DOHH2 (cell line): ENCODE data around the gene SUSD4.

Experiments
- H3F3A ChIP-seq: fragments of 200-600 bp; sonication (generic), shearing (Covaris generic); 2 replicates; pipeline ENCODE4 v1.6.0; 2016; ENCODE audit warnings: antibody characterized with exemption, mild to moderate bottlenecking; ENCODE audit not compliant: control insufficient read depth, insufficient read depth
- H3K27ac ChIP-seq: fragments of 200-600 bp; sonication (generic); 2 replicates; pipeline ENCODE4 v1.5.1; 2014; ENCODE audit warnings: low read depth, mild to moderate bottlenecking, low read length, moderate library complexity
- H3K27me3 ChIP-seq: fragments of 200-600 bp; sonication (generic); 2 replicates; pipeline ENCODE4 v1.6.1; 2014; ENCODE audit warnings: mild to moderate bottlenecking, low read length, mixed read lengths; ENCODE audit not compliant: control insufficient read depth
- H3K36me3 ChIP-seq: fragments of 200-600 bp; sonication (generic); 2 replicates; pipeline ENCODE4 v1.6.1; 2014; ENCODE audit warnings: mild to moderate bottlenecking, low read length, moderate library complexity, mixed read lengths; ENCODE audit not compliant: control insufficient read depth
- H3K4me1 ChIP-seq: fragments of 200-600 bp; sonication (generic); 2 replicates; pipeline ENCODE4 v1.6.1; 2014; ENCODE audit warnings: mild to moderate bottlenecking, low read length, mixed read lengths; ENCODE audit not compliant: control insufficient read depth
- H3K4me2 ChIP-seq: fragments of 200-600 bp; sonication (generic); 2 replicates; pipeline ENCODE4 v1.6.0; 2014; ENCODE audit warnings: mild to moderate bottlenecking, low read length, moderate library complexity
- H3K4me3 ChIP-seq: fragments of 200-600 bp; sonication (generic); 2 replicates; pipeline ENCODE4 v1.5.1; 2014; ENCODE audit warnings: mild to moderate bottlenecking, low read length, mixed read lengths
- H3K79me2 ChIP-seq: fragments of 200-600 bp; sonication (generic); 2 replicates; pipeline ENCODE4 v1.6.1; 2014; ENCODE audit warnings: mild to moderate bottlenecking, low read length, mixed read lengths; ENCODE audit not compliant: control insufficient read depth
- H3K9me2 ChIP-seq: fragments of 200-600 bp; sonication (generic); replicated peaks from 2 replicates; pipeline ENCODE4 v1.6.1; 2014; ENCODE audit warnings: mild to moderate bottlenecking, low read length, mixed read lengths; ENCODE audit not compliant: control insufficient read depth
- H3K9me3 ChIP-seq: fragments of 200-600 bp; sonication (generic); 2 replicates; pipeline ENCODE4 v1.6.1; 2014; ENCODE audit warnings: antibody characterized with exemption, low read length, mixed read lengths; ENCODE audit not compliant: control insufficient read depth, insufficient read depth
- H4K20me1 ChIP-seq: fragments of 200-600 bp; sonication (generic); 2 replicates; pipeline ENCODE4 v1.6.0; 2014; ENCODE audit warnings: low read depth, mild to moderate bottlenecking, antibody characterized with exemption, low read length, moderate library complexity; ENCODE audit not compliant: control insufficient read depth, insufficient read depth
- EZH2phosphoT487 ChIP-seq: fragments of 200-600 bp; sonication (generic); IDR thresholded peaks from 2 replicates; pipeline ENCODE4 v1.6.1; 2017; ENCODE audit warnings: borderline replicate concordance, mild to moderate bottlenecking, antibody characterized with exemption, low read length, moderate library complexity, mixed read lengths
- TF ChIP-seq, protein P1 (sequence below): fragments of 200-600 bp; sonication (generic); IDR thresholded peaks from one replicate; pipeline ENCODE4 v1.5.1; 2014; ENCODE audit warnings: antibody characterized with exemption, mild to moderate bottlenecking, low read depth, low read length; ENCODE audit not compliant: poor library complexity, severe bottlenecking

Gene SUSD4

DNA sequence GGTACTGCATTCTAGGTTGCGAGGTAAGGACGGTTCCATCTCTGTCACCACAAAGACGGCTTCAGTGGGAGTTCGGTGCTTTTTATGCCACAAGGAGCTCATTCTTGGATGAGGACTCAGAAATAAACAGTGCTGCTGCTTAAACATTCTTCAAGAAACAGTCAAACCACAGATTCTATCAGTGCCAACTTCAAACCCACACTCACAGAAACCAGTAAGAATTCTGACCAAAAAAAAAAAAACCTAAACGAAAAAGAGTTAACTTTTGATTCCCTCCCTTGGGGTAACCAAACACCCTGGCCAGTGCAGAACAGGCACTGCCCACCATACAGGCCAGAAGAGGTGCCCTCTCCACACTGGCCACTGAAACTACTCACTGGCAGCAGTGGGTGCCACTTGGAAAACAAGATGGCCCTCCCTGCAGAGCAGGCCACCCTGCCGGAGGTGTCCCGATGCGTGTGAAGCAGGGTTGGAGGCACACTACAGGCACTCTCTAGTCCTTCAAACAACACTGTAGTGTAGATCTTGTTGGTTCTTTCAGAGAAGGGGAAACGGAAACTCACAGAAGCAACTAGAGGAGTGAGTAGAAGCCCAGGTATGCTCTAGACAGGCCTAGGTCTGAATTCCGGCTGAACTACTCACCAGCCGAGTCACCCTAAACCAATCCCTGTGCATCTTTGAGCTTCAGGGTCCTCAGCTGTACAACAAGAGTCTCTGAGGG is 133.7 kb downstream of the SUSD4 start:
- no peak overlapping the region for H3K4me3 ChIP-seq
- no peaks in the 10 kb centered on the region for H4K20me1 ChIP-seq
- TF ChIP-seq, protein P1, sequence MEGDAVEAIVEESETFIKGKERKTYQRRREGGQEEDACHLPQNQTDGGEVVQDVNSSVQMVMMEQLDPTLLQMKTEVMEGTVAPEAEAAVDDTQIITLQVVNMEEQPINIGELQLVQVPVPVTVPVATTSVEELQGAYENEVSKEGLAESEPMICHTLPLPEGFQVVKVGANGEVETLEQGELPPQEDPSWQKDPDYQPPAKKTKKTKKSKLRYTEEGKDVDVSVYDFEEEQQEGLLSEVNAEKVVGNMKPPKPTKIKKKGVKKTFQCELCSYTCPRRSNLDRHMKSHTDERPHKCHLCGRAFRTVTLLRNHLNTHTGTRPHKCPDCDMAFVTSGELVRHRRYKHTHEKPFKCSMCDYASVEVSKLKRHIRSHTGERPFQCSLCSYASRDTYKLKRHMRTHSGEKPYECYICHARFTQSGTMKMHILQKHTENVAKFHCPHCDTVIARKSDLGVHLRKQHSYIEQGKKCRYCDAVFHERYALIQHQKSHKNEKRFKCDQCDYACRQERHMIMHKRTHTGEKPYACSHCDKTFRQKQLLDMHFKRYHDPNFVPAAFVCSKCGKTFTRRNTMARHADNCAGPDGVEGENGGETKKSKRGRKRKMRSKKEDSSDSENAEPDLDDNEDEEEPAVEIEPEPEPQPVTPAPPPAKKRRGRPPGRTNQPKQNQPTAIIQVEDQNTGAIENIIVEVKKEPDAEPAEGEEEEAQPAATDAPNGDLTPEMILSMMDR: no peak
- TF ChIP-seq EZH2phosphoT487: no peak
- H3K9me2 ChIP-seq: no peaks in the 10 kb centered on the region
- H3K4me1 ChIP-seq: no peaks in the 10 kb centered on the region
- no peaks in the 10 kb centered on the region for H3F3A ChIP-seq
- no peaks in the 10 kb centered on the region for H3K9me3 ChIP-seq
- no peak overlapping the region for H3K4me2 ChIP-seq
- H3K79me2 ChIP-seq: no peaks in the 10 kb centered on the region
- 0 out of 2 replicates have a peak, but pooled peaks cover 3% of the 10 kb centered on the region for H3K27me3 ChIP-seq
- H3K27ac ChIP-seq: no peak overlapping the region
- H3K36me3 ChIP-seq: no peaks in the 10 kb centered on the region

DNA sequence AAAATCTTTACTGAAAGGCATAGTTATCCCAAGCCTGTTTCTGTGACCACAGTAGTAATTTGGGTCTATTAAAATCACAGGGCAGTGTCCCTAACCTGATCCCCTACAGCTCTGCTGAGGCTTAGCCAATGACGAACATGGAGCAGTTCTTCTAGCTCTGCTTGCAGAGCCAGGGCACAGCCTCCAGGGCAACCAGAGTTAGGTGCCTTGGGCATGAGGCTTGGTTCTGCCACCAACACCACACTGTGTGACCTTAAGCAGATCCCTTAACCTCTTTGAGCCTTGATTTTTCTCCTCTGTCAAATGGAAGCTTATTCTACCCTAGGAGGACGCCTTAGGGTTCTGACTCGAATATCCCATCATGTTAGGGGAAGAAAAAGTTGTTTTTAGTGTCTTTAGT is 134.2 kb downstream of the SUSD4 start:
- Histone ChIP-seq H3K9me3 (no peaks in the 10 kb centered on the region), H3K27me3 (0 out of 2 replicates have a peak, but pooled peaks cover 3% of the 10 kb centered on the region), H3K9me2 (no peaks in the 10 kb centered on the region), H3K36me3 (no peaks in the 10 kb centered on the region), H3F3A (no peaks in the 10 kb centered on the region), H3K27ac (no peak overlapping the region), H4K20me1 (no peaks in the 10 kb centered on the region), H3K79me2 (no peaks in the 10 kb centered on the region), H3K4me2 (no peak overlapping the region), H3K4me3 (no peak overlapping the region), H3K4me1 (no peaks in the 10 kb centered on the region)
- TF ChIP-seq, protein P1: no peak
- TF ChIP-seq EZH2phosphoT487: no peak

DNA sequence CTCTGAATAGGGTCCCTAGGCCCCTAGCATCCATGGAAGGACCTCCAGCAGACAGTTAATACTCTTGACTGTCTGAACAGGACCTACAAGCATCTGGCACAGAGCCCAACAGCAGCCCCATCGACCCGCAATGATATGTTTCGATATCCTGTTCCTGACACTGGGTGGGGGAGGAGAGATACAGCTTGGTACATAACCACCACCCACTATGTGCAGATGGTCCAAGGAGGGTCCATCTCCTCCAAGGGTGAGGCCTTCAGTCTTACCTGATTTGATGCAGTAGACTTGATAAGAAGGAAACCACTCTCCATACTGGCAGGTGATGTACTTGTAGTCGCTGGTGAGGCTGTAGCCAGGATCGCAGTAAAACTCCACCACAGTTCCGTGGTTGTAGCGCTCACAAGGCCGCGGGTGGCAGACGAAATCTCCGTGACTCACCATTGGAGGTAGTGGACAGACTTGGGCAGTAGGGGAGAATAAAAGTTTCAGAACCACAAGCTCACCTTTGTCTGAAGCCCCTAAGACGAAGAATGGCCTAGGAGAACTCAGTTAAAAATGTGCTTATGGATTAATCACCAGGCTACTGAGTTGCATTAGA is 134.9 kb downstream of the SUSD4 start:
- Histone ChIP-seq H3K4me2 (no peak overlapping the region), H3K36me3 (no peaks in the 10 kb centered on the region), H3K27ac (no peak overlapping the region), H4K20me1 (no peaks in the 10 kb centered on the region), H3K9me2 (no peaks in the 10 kb centered on the region), H3K4me3 (no peak overlapping the region), H3K9me3 (no peaks in the 10 kb centered on the region), H3K4me1 (no peaks in the 10 kb centered on the region), H3F3A (no peaks in the 10 kb centered on the region), H3K79me2 (no peaks in the 10 kb centered on the region), H3K27me3 (no peaks in the 10 kb centered on the region)
- TF ChIP-seq, protein P1: no peak
- no peak for TF ChIP-seq EZH2phosphoT487
